Hematopoietic multipotent progenitor cell treated with erythropoietin and hydrocortisone succinate and interleukin-3 and kit ligand, for 6 days (in vitro differentiated cells): ENCODE measurements around the gene RSPO1.

ENCODE experiments used
- DNase-seq: peaks from one replicate; pipeline ENCODE4 v3.0.0-alpha.2; 2015

The RSPO1 gene

DNA sequence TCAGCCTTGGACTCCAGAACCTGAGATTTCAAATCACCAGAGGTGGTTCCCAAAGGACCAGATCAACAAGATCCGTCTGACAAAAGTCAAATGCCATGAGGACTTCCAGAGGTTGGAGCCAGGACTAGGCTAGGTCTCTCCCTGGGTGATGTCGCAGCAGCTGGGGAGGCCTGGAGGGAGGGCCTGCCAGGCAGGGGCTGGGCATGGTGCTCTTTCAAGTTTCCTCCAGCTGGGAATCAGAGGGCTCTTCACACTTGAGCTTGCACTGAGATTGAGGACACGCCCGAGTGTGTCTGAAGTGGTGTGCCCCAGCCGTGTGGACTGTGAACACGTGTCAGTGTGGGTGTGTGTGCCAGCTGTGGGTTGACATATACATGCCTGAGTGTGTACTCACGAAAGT lies 21.3 kb upstream of the RSPO1 start:
- no peak for DNase-seq

GRCh38 chr1:37655274-37655673 lies 20.6 kb upstream of the RSPO1 start:
- no peak for DNase-seq

DNA sequence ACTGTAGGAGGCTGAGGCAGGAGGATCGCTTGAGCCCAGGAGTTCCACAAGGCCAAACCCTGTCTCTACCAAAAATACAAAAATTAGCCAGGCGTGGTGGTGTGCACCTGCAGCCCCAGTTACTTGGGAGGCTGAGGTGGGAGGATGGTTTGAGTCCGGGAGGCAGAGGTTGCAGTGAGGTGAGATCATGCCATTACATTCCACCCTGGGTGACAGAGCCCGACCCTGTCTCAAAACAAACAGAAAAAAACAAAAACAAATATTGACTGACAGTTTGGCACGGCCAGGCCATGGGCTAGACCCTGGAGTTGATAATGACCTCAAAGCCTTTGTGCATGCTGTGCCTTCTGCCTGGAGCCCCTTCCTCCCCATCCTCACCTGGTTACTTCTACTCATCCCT lies 19.2 kb upstream of the RSPO1 start:
- no peak for DNase-seq

DNA sequence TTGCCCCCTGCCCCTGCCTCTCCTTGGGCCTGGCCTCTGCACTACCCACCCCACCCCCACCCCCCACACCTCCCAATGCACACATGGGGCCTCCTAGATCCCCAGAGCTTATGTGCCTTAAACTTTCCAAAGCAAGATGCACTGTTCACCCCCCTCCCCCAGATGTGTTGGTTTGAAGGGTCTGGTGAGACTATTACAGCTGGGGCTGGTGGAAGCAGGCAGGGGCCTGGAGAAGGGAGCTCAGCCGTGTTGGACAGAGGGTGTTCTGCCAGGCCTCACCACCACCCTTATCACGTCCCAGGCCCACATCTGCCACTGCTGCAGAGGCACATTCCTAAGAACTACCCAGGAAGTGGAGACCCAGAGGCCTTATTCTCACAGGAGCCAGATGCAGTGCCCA lies 18.3 kb upstream of the RSPO1 start:
- DNase-seq = no peak

DNA sequence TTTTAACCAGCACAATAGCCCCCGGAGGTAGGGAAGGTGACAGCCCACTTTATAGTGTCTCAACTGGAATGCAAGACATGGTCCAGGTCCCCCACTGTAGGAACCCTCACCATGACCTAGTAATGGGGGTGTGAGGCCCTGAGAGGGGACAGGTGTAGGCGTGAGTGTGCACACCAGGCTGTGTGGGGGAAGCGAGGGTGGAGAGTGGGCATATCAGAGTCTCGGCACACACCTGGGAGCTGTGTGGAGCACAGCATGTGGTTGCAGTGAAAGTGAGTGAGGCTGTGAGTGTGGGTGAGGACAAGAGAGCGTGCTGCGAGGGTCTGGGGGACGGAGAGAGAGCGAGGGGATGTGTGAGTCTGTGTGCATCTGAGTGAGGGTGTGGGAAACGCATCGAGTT lies 17.1 kb upstream of the RSPO1 start:
- no peak for DNase-seq

DNA sequence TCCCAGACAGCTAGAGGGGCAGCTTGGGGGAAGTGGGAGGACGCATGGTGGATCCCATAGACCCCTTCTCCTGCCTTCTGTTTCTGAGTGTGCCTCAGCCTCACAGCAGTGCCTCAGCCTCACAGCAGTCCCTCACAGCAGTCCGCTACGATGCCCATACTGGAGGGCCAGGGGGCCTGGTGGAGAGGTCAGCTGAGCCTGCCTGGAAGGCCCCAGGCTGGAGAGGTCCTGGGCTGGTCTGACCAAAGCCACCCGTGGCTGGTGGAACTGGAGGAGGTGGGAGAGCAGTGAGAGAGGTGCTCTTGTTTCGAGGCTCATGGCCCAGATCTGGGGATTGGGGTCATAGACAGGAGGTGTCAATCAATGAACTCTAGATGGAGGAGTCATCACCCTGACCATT lies 16.0 kb upstream of the RSPO1 start:
- DNase-seq = no peak

- no peak for DNase-seq
Observed at GRCh38 chr1:37650173-37650572, 15.5 kb upstream of the RSPO1 start.

DNA sequence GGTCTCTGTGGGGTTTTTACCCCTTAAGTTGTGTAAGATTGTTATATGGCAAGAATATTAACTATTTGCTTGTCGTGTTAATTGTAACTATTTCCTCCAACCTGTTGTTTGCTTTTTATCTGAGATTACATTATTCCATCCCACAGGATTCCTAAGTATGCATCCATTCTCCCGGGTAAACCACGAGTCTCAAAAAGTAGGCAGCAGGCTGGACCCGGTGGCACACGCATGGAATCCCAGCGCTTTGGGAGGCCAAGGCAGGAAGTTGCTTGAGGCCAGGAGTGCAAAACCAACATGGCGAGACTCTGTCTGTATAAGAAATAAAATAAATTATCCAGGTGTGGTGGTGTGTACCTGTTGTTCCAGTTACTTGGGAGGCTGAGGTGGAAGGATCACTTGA lies 12.6 kb upstream of the RSPO1 start:
- DNase-seq = no peak

DNA sequence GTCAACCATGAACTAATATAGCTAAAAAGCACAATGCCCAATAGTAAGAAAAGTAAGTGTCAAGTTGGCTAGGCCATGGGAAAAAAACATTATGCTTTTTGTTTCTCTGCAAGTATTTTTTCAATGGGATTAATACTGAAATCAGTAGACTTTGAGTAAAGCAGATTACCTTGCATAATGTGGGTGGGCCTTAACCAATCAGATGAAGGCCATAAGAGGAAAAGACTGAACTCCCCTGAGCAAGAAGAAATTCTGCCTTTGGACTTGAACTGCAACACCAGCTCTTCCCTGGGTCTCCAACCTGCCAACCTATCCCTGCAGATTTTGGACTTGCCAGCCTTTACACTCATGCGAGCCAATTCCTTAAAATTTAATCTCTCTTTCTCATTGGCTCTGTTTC lies 6.4 kb upstream of the RSPO1 start:
- DNase-seq = no peak

DNA sequence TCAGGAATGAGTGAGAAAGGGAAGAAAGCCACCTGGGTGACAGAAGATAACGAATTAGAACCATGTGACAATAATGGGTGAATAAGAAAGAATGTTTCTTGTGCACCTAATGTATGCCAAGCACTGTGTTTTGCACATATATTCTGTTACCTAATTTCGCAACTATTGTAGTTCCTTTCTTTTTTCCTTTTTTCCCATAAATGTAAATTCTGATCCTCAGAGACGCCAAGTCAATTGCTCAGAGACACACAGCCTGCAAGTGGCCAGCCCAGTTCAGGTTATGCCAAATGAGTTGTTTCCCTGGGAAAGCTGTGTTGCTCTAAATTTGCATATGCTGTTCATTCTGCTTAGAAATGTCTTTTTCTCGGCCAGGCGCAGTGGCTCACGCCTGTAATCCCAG lies 1.7 kb upstream of the RSPO1 start:
- no peak for DNase-seq

GRCh38 chr1:37634992-37635902 lies 555 bp upstream of the RSPO1 start:
- DNase-seq = no peak

GRCh38 chr1:37633938-37634243 lies 801 bp downstream of the RSPO1 start:
- no peak for DNase-seq

DNA sequence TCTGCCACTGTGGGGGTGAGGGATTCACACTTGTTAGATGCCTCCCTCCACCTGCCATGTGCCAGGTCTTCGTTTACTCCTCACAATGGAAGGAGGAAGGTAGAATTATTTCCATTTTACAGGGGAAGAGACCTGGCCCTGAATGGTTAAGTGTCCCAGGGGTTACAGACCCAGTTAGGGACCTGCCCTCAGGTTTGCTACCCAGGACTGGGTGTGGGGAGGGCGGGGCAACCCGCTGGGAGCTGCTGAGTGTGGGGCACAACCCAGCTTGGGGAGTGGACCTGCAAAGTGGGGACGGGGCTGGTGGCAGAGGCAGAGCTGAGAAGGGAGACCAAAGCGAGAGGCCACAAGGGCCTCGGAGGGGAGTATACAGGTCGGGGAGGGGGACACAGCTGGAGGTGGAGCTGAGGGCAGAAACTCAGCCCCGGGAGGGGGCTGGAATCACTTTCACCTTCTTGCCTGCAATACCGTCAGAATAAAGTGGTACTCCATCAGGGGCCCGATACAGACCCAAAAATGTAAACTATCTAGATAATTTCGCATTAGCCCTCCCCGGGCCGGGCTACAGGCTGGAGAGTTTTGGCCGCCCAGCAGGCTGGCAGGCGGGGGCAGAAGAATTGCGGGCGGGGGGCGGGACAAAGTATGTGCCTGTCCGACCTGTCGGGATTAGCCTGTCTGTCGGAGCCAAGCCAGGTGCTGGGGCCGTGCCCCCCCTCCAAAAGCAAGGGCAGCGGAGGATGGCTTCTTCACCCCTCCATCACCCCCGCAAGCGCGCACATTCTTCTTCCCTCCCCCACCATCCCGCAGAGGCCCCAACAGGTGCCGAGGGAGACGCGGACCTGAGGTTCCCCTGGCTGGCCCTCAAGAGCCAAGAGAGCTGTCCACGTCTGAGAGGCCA lies 1.4 kb downstream of the RSPO1 start:
- DNase-seq = no peak

DNA sequence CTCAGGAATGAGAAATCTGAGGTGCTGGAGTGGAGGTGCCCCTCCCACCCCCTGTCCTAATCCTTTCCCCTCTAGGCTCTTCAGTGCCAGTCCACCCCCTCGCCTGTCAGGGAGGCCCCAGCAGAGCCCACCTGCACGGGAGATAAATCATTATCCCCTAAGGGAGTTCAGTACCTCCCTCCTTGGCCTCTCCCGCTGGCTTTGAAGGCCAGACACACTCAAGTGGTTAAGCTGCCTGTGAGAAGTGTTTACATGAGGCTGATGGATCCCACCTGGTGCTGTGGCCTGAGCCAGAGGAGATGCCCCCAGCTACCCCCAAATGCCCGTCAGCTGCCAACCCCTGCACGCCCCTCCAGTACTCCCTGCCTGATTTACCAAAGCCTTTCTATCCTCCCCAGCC lies 3.7 kb downstream of the RSPO1 start:
- DNase-seq = no peak

GRCh38 chr1:37630426-37631028 lies 4.2 kb downstream of the RSPO1 start:
- DNase-seq = no peak

- DNase-seq = no peak
Observed at GRCh38 chr1:37629726-37630425, 4.8 kb downstream of the RSPO1 start.

DNA sequence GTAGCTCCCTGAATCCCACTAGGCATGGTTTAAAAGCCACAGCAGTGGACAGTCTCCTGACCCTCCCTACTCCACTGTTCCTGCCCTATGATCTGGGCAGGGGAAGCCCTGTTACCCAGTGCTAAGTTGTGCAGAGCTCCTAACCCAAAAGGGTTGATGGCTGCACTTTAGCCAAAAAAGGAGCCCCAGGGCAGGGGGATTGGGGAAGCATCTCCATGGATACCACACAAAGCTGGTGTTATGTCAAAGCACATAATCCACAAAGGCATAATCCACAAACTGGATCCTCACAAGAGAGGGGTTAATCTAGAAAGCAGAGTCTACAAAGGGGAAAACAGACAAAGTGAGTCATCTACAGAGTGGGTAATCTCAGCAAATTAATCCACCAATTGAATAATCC lies 5.7 kb downstream of the RSPO1 start:
- no peak for DNase-seq

GRCh38 chr1:37628026-37628556 lies 6.6 kb downstream of the RSPO1 start:
- DNase-seq = no peak

GRCh38 chr1:37622131-37622530 lies 12.6 kb downstream of the RSPO1 start:
- peak; percentile 24 for DNase-seq

GRCh38 chr1:37621326-37621870 lies 13.3 kb downstream of the RSPO1 start:
- no peak for DNase-seq

GRCh38 chr1:37620707-37621106 lies 14.0 kb downstream of the RSPO1 start:
- no peak for DNase-seq

GRCh38 chr1:37616330-37616729 lies 18.4 kb downstream of the RSPO1 start:
- DNase-seq = no peak

DNA sequence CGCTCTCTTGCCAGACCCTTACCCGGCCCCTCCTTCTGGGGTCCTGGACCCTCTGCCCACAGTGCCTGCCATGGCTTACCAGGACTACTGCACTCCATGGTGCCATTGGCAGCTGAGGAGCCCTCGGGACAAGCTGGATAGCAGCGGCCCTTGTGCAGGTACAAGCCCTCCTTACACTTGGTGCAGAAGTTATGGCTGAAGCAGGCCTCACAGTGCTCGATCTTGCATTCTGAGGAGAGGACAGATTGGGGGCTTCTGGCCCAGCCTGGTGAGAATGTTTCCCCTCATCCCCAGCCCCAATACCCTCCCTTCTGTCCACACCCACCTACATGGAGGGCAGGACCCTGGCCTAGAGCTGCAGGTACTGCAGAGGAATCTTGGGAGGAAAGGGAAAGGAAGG lies 20.6 kb downstream of the RSPO1 start:
- no peak for DNase-seq
